RCC 7860 (cell line): ENCODE results near the gene ADAMTS15.

ENCODE experiments used
- DNase-seq: peaks from one replicate; pipeline ENCODE4 v3.0.0-alpha.2; 2015; ENCODE audit warnings: low spot score
- FAIRE-seq: peaks from 2 replicates; lab custom pipeline; 2012; peaks lifted over from hg19 to GRCh38; lab: Jason Lieb, UNC

Gene ADAMTS15

GRCh38 chr11:130416530-130416882, 31.9 kb upstream of the ADAMTS15 start:
- no peak for FAIRE-seq

GRCh38 chr11:130416906-130417305, 31.5 kb upstream of the ADAMTS15 start:
- FAIRE-seq (no peak), DNase-seq (no peak)

More at GRCh38 chr11:130416530-130416882, 31.9 kb upstream of the ADAMTS15 start:
- no peak for DNase-seq

- FAIRE-seq (no peak), DNase-seq (no peak)
Observed at GRCh38 chr11:130418210-130418609, 30.2 kb upstream of the ADAMTS15 start.

DNA sequence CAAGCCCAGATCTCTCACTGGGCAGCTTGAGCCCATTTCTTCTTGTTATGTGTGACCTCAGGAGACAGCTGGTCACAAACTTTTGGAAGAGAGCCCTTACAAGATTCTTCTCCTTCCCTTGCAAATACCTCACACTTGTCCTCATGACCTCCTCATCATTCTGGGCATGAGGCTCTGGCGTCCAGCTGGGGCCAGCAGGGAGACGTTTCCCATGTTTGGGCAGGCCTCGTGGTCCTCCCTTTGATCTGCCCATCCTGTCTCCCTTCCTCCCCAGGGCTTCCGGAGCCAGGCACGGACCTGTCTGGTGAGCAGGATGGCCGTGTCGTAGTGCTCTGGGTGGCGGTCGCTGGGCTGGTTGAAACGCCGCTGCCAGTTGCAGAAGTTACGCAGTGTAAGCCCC, 29.7 kb upstream of the ADAMTS15 start:
- FAIRE-seq (no peak), DNase-seq (no peak)

DNA sequence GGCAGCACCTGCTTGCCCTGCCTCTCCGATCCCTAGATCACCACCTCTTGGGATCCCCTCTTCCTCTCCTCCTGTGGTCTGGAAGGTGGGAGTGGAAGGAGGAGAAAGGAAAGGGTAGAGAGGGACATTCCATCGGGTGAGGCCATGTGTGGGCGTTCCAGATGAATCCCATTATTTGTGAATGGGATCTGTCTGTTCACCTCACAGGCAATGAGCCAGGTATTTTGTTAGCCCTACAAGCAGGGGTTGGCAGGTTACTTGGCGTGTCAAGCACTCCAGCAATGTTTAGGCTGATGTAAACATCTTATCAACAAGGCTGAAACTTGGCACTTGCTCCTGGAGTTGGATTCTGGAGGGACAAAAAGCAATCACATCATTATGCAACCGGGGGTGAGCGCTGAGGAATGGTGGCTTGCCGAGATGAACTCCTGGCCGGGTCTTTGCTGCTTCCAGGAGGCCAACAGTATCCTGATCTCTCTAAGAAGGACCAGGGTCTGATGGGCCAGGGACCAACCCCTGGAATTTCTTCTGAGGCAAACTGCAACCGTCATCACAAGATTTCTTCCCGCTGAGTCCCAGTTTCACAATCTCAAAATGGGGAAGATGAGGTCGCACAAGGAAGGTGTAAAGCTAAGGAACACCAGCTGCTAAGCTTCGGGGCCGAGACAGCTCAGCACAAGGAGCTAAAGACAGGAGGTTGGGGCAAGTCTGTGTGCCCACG, 27.8 kb upstream of the ADAMTS15 start:
- FAIRE-seq (no peak), DNase-seq (no peak)

DNA sequence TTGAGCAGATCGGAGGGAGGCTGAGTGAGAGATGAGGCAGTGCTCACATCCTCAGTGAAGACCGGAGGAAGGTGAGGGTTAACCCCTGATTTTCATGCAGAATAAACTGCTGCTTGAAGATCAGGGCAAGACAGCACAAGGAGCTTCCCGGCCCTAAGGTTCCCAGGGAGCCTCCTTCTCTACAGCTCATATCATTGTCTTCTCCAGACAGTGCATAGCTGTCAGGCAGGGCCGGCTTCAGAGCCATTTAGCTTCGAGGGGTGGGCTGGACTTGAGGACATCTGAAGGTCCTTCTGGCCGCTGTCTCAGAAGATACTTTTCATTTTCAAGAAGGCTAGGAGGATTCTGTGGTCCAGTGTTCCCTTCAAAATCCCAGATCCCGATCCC, 27.3 kb upstream of the ADAMTS15 start:
- no peak for FAIRE-seq
- DNase-seq = no peak

- no peak for FAIRE-seq
Observed at GRCh38 chr11:130421697-130422096, 26.7 kb upstream of the ADAMTS15 start.

GRCh38 chr11:130422251-130422995, 26.0 kb upstream of the ADAMTS15 start:
- FAIRE-seq = no peak

More at GRCh38 chr11:130421697-130422096, 26.7 kb upstream of the ADAMTS15 start:
- no peak for DNase-seq

GRCh38 chr11:130423541-130424142, 24.8 kb upstream of the ADAMTS15 start:
- DNase-seq (no peak), FAIRE-seq (no peak)

More at GRCh38 chr11:130422251-130422995, 26.0 kb upstream of the ADAMTS15 start:
- no peak for DNase-seq

DNA sequence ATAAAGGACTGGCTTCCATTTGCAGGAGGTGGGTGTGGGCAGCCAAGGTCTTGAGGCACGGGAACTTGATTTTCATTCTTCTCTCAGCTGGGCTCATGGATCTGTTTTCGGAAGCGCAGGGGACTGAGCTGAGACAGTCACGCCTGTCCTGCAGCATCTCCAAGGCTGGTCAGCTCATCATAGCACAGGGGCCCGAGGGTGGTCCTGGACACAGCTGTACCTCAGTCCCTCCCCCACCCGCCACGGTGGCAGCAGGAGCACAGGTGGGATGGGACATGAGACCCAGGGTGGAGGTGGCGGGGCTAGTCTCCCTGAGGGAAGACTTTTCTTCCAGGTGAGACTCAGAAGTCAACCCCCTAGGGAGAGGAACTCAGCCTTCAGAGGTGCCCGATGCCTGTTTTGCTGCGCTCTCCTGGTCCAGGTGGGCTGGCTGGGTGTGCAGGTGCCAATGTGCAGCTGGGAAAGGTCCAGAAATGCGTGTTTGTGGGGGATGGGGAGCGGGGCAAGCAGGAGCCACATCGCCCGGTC, 23.8 kb upstream of the ADAMTS15 start:
- FAIRE-seq (no peak), DNase-seq (no peak)

DNA sequence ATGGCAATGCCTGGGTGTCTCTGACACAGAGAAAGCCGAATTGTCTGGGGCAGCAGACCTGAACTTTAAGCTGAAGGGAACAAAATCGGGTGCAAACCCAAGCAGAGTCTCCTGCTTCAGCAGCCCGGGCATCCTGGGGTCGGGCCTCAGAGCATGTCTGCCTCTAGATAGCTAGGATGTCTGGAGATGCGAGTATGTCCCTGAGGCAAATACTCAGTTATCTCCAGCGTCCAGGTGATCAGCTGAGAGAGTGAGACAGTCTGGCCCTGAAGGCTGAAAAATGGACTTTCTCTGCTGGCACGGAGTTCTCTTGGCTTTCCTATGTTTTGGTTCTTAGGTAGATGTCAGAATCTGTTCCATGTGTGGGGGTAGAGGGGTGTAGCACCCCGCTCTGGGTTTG, 23.3 kb upstream of the ADAMTS15 start:
- no peak for DNase-seq
- no peak for FAIRE-seq

- FAIRE-seq (no peak), DNase-seq (no peak)
Observed at GRCh38 chr11:130426223-130426836, 22.1 kb upstream of the ADAMTS15 start.

DNA sequence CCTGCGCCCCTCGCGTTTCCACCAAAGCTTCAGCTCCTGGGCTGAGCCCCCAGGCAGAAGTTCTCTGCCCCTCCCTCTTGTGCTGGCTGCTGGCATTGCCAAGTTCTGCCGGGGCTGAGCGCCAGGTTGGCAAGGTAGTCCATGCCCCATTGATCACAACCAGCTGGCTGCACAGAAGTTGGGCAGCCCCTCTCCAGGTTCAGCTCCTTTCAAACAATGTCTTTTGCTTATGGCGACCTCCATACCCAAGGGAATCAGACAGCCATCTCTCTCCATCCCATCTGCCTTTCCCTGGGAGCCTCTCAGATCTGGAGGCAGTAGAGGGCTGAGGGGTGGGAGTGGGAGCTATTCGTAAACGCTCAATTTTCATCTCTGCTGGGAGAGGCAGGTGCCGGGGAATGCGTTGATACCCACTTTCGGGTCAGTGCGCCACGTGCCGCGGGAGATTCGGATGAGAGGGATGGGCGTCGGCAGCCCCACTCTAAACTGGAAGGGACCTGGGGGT, 21.6 kb upstream of the ADAMTS15 start:
- DNase-seq = no peak
- FAIRE-seq = no peak

DNA sequence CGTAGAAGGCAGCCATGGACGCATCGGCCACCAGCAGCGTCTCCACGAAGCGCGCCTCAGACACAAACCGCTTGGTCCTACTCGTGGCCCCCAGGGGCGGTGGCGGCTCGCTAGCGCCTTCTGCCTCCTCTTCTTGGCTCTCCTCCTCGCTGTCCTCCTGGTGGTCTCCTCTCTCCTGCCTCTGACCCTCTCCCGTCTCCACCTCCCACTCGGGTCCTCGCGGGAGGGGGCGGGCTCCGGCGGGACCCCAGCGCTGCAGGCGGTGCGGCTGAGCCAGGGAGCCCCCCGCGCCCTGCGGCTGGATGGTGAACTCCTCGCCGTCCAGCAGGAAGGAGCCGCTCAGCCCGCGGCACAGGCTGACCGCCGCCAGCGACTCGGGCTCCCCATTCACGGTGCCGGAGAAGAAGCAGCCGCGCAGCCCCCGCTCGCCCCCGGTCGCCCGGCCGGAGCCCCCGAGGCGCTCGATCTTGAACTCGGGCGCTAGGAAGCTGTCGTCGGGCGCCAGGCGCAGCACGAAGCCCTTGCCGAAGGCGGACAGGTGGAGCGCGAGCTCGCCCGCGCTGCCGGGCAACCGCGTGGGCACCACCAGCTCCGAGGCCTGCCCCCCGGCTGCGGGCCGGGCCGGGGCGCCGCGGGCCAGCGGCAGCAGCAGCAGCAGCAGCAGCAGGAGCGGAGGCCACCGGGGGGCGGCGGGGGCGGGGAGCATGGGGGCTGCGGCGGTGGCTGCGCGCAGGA, 20.7 kb upstream of the ADAMTS15 start:
- DNase-seq (no peak), FAIRE-seq (no peak)

GRCh38 chr11:130428316-130429119, 19.9 kb upstream of the ADAMTS15 start, which contains the start of gene ADAMTS8:
ADAMTS8 (minus strand) TSS chr11:130428609; CDS start chr11:130428286, 323 bp downstream.
- FAIRE-seq = no peak
- DNase-seq = no peak

DNA sequence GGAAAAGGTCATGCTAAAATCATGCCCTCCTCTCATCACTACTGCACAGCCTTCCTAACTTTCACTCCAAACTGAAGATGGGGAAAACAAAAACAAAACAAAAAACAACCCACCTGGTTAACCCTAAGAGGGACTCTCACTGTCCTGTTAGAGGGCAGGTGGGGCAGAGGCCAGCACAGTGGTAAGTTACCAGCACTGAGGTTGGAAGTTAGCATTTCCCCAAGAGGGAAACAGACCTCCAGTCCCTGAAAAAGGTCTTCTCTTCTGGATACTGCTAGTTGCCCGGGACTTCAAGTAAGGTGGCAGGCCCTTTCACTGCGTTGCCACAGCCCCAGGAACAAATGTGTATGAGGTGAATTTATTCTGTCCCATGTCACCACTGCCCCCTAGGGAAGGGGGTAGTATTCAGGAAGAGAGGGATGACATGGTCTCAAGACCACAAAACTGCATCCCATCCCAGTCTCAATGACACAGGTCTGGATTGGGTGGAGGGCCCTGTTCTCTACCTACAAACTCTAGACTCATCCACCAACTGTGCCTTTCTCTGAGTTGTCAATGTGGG, 19.2 kb upstream of the ADAMTS15 start:
- DNase-seq (no peak), FAIRE-seq (no peak)

DNA sequence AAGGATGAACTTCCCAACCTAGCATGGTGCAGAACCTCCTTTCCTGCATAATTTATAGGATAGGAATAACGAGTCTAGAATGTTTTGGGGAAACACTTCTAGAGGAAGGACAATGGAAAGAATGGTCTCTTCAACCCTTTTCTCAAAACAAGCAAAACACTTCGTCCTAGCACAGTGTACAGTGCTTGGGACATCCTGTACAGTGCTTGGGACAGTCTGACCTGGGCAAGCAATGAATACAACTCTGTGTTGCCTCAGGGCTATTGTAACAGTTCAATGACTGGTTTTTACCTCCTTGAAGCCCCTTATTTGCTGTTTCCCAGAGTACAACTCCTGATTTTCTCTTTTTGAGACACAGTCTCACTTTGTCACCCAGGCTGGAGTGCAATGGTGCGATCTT, 18.5 kb upstream of the ADAMTS15 start:
- FAIRE-seq = no peak
- no peak for DNase-seq

DNA sequence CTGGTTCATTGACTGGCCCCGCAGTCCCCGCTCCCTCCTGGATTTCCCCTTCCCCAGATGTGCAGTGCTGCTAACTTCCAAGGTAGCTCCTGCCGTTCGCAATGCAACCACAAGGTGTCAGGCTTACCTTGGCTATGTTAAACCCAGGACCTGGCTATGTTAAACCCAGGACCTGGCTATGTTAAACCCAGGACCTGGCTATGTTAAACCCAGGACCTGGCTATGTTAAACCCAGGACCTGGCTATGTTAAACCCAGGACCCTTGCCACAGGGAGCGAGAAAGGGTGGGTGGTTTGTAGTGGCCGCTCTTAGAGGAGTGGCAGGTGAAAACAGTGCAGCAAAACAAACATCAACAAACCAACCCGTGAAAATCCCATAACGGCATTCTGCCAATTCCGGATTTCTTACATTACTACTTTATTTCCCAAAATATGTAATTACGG, 17.1 kb upstream of the ADAMTS15 start:
- peak; percentile 24 for DNase-seq
- FAIRE-seq = no peak

DNA sequence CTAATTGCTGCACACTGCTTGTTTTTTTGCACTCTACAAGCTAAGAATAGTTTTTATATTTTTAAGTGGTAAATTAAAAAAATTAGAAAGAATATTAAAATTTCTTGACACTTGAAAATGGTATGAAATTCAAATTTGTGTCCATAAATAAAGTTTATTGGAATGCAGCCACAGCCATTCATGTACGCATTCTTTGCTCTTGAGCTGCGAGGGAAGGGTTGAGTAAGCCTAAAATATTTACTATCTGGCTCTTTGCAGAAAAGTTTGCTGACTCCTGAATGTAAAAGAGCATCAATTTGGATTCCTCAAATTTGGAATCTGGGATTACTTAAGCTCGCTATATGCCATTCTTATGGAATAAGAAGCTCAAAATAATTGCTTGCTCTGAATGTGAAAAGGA, 16.6 kb upstream of the ADAMTS15 start:
- DNase-seq = no peak
- FAIRE-seq = no peak
